HepG2 (cell line): Measurements from ENCODE around the gene RNF222.

Experiments
- FOXM1 ChIP-seq: sonication (generic); formaldehyde crosslinking; IDR thresholded peaks from 2 replicates; pipeline ENCODE4 v1.5.0; 2020; ENCODE audit warnings: missing genetic modification reagents
- YY1 ChIP-seq: IDR thresholded peaks from 2 replicates; pipeline ENCODE4 v1.6.1; 2011; ENCODE audit warnings: low read length, low read depth, moderate library complexity, mild to moderate bottlenecking; ENCODE audit not compliant: insufficient read depth, insufficient replicate concordance
- TF ChIP-seq, protein P1 (sequence below): sonication (generic); formaldehyde crosslinking; conservative IDR thresholded peaks from 2 replicates; pipeline ENCODE4 v1.8.0; 2022; ENCODE audit warnings: missing genetic modification reagents
- TF ChIP-seq, protein P2 (sequence below): sonication (generic); formaldehyde crosslinking; IDR thresholded peaks from 2 replicates; pipeline ENCODE4 v1.5.0; 2020; ENCODE audit warnings: mild to moderate bottlenecking, missing genetic modification reagents, moderate library complexity

GRCh38 chr17:8421571-8421970 lies 23.9 kb upstream of the RNF222 start:
- TF ChIP-seq FOXM1 (CRISPR knock-in tag) (no peak), YY1 (no peak)
- TF ChIP-seq, protein P1, sequence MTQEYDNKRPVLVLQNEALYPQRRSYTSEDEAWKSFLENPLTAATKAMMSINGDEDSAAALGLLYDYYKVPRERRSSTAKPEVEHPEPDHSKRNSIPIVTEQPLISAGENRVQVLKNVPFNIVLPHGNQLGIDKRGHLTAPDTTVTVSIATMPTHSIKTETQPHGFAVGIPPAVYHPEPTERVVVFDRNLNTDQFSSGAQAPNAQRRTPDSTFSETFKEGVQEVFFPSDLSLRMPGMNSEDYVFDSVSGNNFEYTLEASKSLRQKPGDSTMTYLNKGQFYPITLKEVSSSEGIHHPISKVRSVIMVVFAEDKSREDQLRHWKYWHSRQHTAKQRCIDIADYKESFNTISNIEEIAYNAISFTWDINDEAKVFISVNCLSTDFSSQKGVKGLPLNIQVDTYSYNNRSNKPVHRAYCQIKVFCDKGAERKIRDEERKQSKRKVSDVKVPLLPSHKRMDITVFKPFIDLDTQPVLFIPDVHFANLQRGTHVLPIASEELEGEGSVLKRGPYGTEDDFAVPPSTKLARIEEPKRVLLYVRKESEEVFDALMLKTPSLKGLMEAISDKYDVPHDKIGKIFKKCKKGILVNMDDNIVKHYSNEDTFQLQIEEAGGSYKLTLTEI: no peak
- TF ChIP-seq, protein P2, sequence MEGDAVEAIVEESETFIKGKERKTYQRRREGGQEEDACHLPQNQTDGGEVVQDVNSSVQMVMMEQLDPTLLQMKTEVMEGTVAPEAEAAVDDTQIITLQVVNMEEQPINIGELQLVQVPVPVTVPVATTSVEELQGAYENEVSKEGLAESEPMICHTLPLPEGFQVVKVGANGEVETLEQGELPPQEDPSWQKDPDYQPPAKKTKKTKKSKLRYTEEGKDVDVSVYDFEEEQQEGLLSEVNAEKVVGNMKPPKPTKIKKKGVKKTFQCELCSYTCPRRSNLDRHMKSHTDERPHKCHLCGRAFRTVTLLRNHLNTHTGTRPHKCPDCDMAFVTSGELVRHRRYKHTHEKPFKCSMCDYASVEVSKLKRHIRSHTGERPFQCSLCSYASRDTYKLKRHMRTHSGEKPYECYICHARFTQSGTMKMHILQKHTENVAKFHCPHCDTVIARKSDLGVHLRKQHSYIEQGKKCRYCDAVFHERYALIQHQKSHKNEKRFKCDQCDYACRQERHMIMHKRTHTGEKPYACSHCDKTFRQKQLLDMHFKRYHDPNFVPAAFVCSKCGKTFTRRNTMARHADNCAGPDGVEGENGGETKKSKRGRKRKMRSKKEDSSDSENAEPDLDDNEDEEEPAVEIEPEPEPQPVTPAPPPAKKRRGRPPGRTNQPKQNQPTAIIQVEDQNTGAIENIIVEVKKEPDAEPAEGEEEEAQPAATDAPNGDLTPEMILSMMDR (CRISPR knock-in tag): no peak
